GM18951 (cell line): ENCODE data around the gene USP31.

Experiments
- POLR2A ChIP-seq: IDR thresholded peaks from 4 replicates; pipeline ENCODE4 v1.6.1; 2011; ENCODE audit warnings: mild to moderate bottlenecking; ENCODE audit not compliant: insufficient read length, insufficient read depth; ENCODE audit errors: extremely low read depth
- in situ Hi-C: fragments of 300-500 bp; cut with MboI; formaldehyde crosslinking; loops from one replicate; pipeline ENCODE4 v1.12.0; 2022; ENCODE audit warnings: low sequenced_read_pairs, mixed read lengths, inconsistent platforms; ENCODE audit not compliant: unreplicated experiment

Gene USP31, protein sequence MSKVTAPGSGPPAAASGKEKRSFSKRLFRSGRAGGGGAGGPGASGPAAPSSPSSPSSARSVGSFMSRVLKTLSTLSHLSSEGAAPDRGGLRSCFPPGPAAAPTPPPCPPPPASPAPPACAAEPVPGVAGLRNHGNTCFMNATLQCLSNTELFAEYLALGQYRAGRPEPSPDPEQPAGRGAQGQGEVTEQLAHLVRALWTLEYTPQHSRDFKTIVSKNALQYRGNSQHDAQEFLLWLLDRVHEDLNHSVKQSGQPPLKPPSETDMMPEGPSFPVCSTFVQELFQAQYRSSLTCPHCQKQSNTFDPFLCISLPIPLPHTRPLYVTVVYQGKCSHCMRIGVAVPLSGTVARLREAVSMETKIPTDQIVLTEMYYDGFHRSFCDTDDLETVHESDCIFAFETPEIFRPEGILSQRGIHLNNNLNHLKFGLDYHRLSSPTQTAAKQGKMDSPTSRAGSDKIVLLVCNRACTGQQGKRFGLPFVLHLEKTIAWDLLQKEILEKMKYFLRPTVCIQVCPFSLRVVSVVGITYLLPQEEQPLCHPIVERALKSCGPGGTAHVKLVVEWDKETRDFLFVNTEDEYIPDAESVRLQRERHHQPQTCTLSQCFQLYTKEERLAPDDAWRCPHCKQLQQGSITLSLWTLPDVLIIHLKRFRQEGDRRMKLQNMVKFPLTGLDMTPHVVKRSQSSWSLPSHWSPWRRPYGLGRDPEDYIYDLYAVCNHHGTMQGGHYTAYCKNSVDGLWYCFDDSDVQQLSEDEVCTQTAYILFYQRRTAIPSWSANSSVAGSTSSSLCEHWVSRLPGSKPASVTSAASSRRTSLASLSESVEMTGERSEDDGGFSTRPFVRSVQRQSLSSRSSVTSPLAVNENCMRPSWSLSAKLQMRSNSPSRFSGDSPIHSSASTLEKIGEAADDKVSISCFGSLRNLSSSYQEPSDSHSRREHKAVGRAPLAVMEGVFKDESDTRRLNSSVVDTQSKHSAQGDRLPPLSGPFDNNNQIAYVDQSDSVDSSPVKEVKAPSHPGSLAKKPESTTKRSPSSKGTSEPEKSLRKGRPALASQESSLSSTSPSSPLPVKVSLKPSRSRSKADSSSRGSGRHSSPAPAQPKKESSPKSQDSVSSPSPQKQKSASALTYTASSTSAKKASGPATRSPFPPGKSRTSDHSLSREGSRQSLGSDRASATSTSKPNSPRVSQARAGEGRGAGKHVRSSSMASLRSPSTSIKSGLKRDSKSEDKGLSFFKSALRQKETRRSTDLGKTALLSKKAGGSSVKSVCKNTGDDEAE (N-terminal part only)

DNA sequence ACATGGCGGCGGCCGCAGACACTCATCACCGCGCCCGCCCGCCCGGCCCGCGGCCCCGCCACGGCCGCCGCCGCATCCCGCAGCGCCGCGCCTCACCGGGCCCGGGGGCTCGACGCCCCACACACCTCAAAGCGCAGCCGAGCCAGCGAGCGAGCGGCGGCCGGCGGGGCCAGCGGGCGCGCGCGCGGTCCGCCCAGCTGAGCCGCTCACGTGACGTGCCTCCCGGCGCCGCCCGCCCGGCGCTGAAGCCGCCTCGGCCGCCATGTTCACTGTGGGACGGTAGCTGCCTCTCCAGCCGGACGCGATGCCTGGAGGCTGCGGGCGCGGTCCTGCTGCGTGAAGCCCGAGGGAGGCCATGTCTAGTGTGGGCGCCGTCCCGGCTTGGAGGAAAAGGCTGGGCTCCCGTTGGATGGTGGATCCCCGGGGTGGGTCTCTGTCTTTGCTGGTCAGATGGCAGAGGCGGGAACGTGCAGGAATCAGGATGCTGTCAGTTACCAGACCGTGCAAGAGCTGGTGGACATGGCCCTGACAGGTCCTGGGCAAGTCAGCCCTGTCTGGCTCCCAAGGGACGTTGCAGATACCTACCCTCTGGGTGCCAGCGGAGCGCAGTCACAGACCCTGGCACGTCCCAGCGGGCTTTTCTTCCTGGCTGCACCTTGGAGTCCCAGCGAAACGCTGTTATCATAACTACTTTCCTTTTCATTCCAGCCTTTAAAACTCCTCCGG, at the start of gene USP31:
USP31 (minus strand) TSS at position 186 of the 726 bp plus-strand sequence; CDS start at position 4, 182 bp downstream.
- in situ Hi-C loops = no loop called here
- peak; percentile 68 for TF ChIP-seq POLR2A

DNA sequence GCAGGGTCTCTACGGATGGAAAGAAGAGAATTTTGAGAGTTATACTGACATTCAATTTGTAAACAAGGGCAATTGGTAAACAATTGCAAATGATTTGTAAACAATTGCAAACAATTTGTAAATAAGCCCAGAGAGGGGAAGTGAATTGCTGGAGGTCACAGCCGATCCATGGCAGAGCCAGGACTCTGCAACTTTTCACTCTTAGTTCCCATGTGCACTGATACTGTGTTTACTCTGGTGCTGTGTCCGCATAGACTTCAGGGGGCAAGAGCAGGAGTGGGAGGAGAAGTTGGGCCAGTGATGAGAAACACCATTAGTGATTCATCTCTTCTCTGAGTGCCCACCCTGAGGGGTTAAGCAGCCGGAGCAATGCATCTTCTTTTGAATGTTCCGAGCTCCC, 47.3 kb upstream of the USP31 start:
- no peak for TF ChIP-seq POLR2A
- in situ Hi-C loops = no loop called here

DNA sequence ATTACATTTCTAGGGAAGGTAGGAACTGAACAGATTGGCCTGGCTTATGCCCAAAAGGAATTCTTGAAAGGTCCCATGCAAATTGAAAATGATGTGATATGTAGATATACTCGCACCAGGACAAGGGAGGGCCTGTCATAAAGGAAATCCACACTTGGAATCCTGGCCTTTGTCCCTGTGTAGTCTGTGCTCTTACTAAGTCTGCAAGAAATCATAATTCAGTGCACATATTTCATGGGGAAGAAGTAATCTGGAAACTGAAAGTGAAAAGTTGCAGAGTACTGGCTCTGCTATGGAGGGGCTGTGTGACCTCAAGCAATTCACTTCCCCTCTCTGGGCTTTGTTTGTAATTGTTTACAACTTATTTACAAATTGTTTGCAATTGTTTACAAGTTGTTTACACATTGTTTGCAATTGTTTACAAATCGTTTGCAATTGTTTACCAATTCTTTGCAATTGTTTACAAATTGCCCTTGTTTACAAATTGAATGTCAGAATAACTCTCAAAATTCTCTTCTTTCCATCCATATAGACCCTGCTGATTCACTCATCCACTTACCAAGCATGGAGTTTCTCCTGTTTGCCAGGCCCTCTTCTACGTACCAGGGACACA, 46.2 kb upstream of the USP31 start:
- in situ Hi-C loops = no loop called here
- no peak for TF ChIP-seq POLR2A

DNA sequence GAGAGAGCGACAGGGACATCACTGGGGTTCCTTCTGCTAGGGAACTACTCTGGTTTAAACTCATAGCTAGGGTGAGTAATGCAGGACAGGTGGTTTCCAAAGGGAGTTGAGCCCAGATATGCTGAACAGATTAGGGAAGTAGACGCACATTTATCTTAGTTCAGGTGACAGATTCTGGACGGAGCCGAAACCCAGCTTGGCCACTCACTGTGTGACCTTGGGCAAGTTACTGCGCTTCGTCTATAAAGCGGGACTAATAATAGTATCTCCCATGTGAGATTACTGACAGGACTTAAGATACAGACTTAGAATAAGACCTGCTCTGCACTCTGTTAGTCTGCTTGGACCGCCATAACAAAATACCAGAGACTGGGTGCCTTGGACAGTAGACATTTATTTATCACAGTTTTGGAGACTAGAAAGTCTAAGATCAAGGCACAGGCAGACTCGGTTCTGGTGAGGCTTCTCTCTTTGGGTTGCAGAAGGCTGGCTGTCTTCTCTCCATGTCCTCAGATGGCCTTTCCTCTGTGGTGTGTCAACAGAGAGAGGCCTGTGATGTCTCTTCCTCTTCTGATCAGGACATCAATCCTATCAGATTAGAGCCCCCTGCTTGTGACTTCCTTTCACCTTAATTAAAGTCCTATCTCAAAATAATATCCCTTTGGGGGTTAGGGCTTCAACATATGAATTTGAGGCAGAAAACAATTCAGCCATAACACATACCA, 45.4 kb upstream of the USP31 start:
- no peak for TF ChIP-seq POLR2A
- in situ Hi-C loops = no loop called here

DNA sequence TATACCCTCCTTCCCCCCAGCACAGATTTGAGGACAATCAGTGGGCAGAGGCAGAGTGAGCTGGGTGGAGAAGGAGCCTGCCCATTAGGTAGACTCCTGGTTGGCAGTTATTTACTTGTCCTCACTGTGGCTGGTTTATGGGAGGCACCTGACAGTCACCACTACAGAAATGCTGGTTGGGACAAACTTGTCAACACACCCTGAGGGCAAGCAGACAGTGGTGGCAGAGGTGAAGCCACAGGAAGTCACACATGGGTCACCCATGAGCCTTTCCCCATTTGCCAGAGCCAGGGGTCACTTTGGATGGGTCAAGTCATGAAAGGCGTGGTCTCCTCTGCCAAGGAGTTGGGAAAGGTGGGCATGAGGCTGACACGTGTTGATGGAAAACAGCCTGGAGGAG, 39.7 kb upstream of the USP31 start:
- TF ChIP-seq POLR2A = no peak
- in situ Hi-C loops = no loop called here

DNA sequence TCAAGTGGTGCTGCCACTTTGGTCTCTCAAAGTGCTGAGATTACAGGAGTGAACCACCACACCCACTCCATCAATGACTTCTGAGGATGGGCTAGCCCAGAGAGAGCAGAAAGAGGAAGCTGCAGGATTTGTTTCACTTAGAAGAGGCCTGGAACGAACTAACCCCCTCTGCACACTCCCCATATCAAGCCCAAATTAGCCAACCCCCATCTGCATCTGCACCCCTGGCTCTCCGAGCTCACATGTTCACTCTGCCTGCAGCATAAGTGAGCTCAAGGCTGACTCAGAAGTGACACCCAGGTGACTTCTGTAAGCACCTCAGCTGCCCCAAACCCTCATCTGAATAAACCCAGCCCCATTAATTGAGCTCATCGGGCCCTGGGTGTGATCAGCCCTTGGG, 38.1 kb upstream of the USP31 start:
- TF ChIP-seq POLR2A = no peak
- in situ Hi-C loops = no loop called here

DNA sequence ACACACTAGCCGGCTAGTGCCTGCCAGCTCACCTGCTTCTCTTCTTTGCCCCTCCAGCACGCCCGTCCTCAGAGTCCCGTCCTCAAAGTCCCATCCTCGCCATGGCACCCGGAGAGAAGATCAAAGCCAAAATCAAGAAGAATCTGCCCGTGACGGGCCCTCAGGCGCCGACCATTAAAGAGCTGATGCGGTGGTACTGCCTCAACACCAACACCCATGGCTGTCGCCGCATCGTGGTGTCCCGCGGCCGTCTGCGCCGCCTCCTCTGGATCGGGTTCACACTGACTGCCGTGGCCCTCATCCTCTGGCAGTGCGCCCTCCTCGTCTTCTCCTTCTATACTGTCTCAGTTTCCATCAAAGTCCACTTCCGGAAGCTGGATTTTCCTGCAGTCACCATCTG, 36.9 kb upstream of the USP31 start:
- no peak for TF ChIP-seq POLR2A
- in situ Hi-C loops = no loop called here

DNA sequence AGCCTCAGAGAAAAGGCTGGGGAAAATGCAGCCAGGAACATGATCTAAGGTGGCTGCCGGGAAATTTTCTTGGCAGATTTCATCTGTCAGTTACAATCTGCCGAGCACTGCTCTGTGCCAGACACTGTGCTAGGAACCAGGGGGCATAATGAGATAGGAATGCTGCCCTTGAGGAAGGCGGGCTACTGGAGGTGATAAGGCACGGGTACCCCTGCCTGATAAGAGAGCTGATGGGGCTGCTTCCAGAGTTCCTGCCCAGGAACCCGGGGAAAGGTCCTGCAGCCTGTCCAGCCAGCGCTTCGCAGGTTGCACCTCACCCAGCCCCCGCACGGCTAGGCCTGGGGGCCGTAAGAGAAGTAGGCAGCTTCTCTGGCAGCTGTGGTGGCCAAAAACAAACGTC, 36.4 kb upstream of the USP31 start:
- in situ Hi-C loops = no loop called here
- no peak for TF ChIP-seq POLR2A

DNA sequence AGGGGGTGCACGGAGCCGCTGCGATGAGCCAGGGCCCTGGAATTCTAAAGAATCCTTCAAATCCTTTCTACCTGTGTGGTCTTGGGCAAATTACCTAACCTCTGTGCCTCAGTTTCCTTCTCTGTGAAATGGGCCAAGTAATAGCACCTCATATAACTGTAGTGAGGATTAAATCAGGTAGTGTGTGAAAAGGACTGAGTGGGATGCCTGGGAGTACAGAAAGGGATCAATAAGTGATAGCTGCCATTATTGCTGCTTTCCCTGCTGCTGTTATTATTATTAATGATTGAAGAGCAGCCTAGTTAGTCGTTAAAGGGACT, 34.3 kb upstream of the USP31 start:
- in situ Hi-C loops = loop anchor here (5.0 kb wide), 1 partner anchor 249 kb away; no protein-coding TSS in a partner anchor
- no peak for TF ChIP-seq POLR2A

DNA sequence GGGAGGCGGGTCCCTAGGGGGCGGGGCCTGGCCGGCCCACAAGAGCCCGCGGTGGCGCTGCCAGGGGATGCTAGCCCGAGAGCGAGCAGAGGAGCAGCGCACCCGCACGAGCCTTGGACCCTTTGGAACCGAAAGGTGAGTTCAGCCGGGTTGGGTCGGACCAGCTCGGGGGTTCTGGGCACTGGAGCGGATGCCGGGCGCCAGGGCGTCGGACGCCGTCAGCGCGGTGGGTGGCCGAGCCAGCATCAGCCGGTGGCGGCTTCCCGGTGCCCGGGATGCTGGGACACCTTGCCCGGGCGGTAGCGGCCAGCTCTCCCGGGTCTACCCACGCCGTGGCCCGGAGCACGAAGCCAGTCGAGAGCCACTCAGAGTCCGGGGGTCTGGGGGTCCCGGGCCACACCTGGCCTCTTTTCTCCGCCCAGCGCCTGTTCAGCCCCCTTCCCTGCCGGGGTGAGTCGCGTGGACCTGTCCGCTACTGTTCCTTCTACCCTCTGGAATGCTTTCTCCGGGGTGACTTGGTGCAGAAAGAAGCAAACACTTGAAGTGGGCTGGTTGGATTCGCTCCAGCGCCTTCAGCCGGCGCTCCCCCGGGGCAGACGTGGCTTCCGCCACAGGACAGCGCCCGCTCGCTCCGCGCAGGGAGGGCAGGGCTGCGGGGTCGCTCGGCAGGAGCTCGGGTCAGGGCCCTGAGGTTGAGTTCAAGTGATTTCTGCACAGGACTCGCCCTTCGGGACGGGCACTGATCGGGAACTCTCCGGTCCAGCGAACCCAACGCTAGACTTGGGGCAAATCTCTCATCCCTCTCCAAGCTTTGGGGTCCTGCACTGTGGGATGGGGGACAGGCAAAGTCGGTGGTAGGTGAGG, 33.7 kb upstream of the USP31 start, which contains the start of gene SCNN1G:
SCNN1G (plus strand) TSS at position 67 of the 864 bp plus-strand sequence. CDS start 3,527 bp downstream, outside the sequence.
- TF ChIP-seq POLR2A = no peak
- in situ Hi-C loops = loop anchor here (5.0 kb wide), 1 partner anchor 249 kb away; no protein-coding TSS in a partner anchor

DNA sequence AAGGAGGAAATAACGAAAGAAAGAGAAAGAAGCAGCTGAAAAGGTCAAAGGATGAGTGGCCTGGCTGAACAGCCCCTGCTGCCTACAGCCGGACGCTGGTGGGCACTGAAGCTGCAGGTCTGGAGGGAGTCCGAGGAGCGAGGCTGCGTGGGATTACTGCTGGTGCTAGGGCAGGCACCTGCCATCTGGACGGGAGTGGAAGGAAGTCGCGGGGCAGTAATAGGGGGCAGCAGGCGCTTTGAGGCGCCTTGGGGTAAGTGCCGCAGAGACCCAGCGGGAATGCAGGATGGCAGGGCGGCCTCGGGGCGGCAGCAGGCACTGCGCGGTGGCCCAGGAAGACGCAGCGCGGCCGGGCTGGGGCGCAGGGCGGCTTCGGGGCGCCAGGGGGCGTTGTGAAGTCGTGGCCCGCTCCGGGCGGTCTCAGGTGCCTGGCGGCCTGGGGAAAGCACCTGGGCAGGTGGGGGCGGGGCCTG, 33.0 kb upstream of the USP31 start:
- in situ Hi-C loops = loop anchor here (5.0 kb wide), 1 partner anchor 250 kb away; no protein-coding TSS in a partner anchor
- TF ChIP-seq POLR2A = no peak
